Measurements from ENCODE around the gene FOSB. TPM values are rescaled to one million over a fixed set of nuclear protein-coding genes. Genes with fewer than 3 reads are reported as not detected.

Gene FOSB
- total and polyA plus RNA-seq, 2 donors (not counting 3 experiments of a cell fraction or from before 2014, with no cell fraction given), result 2.0 to 10.7 TPM

DNA sequence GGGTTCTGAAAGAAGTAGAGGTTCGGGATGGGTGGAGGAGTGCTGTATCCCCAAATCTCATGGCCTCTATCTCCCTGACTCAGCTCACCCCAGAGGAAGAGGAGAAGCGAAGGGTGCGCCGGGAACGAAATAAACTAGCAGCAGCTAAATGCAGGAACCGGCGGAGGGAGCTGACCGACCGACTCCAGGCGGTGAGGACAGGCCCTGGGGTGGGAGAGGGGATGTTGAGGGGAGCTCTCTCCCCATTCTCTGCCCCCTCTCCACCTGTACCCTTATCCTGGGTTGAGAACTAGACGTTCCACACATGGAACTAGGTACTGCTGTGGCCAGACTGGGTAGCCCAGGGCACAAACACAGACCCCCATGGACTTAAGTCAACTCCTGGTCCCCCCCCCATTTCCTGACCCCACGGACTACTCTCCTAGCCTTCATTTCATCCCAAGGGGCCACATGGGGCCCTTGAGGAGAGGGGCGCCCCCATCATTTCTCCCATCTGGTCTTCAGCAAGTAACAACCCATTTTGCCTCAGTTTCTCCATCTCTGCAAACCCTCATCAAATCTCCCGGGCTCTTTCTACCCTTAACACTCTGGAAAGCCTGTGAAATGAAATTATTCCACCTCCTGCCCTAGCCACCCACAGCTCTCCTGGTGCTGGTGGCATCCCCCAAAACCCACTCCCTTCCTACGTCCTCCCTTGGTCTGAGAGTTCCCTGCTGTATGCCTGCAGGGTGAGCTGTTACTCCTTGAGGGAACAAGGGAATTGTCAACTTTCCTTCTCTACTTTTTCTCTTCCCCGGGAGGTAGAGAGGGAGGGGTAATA, 3.5 kb downstream of the FOSB start:
- Histone ChIP-seq H3K36me3 (ENCODE audit: control insufficient read depth in 2 of 2, extremely low read depth in 1 of 2, insufficient read depth in 2 of 2, low read length in 2 of 2) (no peaks in the 10 kb centered on the region), H3K27me3 (ENCODE audit: control insufficient read depth in 2 of 2, insufficient read depth in 2 of 2, low read length in 2 of 2) (no peaks in the 10 kb centered on the region), H3K4me3 (replicated peaks in 1 of 3; ENCODE audit: insufficient read depth in 1 of 3, low read depth in 1 of 3, low read length in 3 of 3) (no peak overlapping the region), H3K4me2 (ENCODE audit: insufficient read depth, low read length) (no peak overlapping the region), H2AFZ (ENCODE audit: low read depth, low read length) (no peak overlapping the region), H4K20me1 (replicated peaks; ENCODE audit: control insufficient read depth, extremely low read depth, insufficient read depth, low read length) (no peaks in the 10 kb centered on the region), H3K79me2 (ENCODE audit: control insufficient read depth, insufficient read depth, low read length) (no peaks in the 10 kb centered on the region), H3K9me1 (replicated peaks; ENCODE audit: control insufficient read depth, extremely low read depth, insufficient read depth, low read length) (no peaks in the 10 kb centered on the region), H3K9ac (replicated peaks; ENCODE audit: extremely low read depth, insufficient read depth, low read length) (no peak overlapping the region), H3K27ac (ENCODE audit: insufficient read depth, low read depth, low read length) (no peak overlapping the region), H3K9me3 (replicated peaks; ENCODE audit: control insufficient read depth, insufficient read depth, low read length) (no peaks in the 10 kb centered on the region), H3K4me1 (ENCODE audit: control insufficient read depth, extremely low read depth, insufficient read depth, low read length) (peaks cover 18% of the 10 kb centered on the region)
- intact Hi-C loops (cut with micrococcal nuclease), result no loop called here
- FAIRE-seq (no peak), DNase-seq (ENCODE audit: low read depth, low spot score) (no peak)
- dilution Hi-C loops (cut with MboI; ENCODE audit: extremely low pct_ligation_motif_present, low sequenced_read_pairs), result no loop called here
- CTCF ChIA-PET, result interaction anchor here (3.0 kb wide), 1 partner anchor 32 kb away, joined by 20 read pairs; no protein-coding TSS in a partner anchor
- TF ChIP-seq POLR2AphosphoS5 (IDR thresholded peaks at IDR 0.05; ENCODE audit: insufficient read depth, low read depth, low read length) (no peak), FOS (IDR thresholded peaks at IDR 0.05; ENCODE audit: borderline replicate concordance, insufficient read depth, low read length) (no peak), JUN (IDR thresholded peaks at IDR 0.05; ENCODE audit: borderline replicate concordance, insufficient read depth, insufficient read length, low read depth) (no peak), EZH2 (IDR thresholded peaks at IDR 0.05; ENCODE audit: borderline replicate concordance, low read depth, low read length, severe bottlenecking) (no peak), GATA2 (IDR thresholded peaks at IDR 0.05; ENCODE audit: insufficient read depth, insufficient read length, low read depth, low read length) (no peak), MAX (IDR thresholded peaks at IDR 0.05; ENCODE audit: insufficient read depth, insufficient read length) (no peak), CTCF (IDR thresholded peaks at IDR 0.05; ENCODE audit: extremely low read depth in 1 of 2, insufficient read depth in 1 of 2, low read depth in 1 of 2, low read length in 2 of 2) (no peak), POLR2A (IDR thresholded peaks at IDR 0.05; ENCODE audit: low read depth, low read length) (no peak), MYC (IDR thresholded peaks at IDR 0.05; ENCODE audit: low read depth, low read length) (no peak)
- POLR2A ChIA-PET, result no interaction called here
- BruUV-seq (replicated peaks), result no TSS peak

All from endothelial cell of umbilical vein (primary cell).